GM18951 (cell line): ENCODE data around the gene TAF5.
A peak's percentile ranks its signal among the peaks of the same experiment; 100 is the strongest.

Source experiments
- POLR2A ChIP-seq: IDR thresholded peaks from 4 replicates; pipeline ENCODE4 v1.6.1; 2011; ENCODE audit warnings: mild to moderate bottlenecking; ENCODE audit not compliant: insufficient read length, insufficient read depth; ENCODE audit errors: extremely low read depth
- in situ Hi-C: fragments of 300-500 bp; cut with MboI; formaldehyde crosslinking; loops from one replicate; pipeline ENCODE4 v1.12.0; 2022; ENCODE audit warnings: low sequenced_read_pairs, mixed read lengths, inconsistent platforms; ENCODE audit not compliant: unreplicated experiment

Gene TAF5

GRCh38 chr10:103373544-103373943, 5.8 kb downstream of the TAF5 start:
- no peak for TF ChIP-seq POLR2A
- in situ Hi-C loops: no loop called here

- in situ Hi-C loops: no loop called here
- TF ChIP-seq POLR2A: no peak
Measured at GRCh38 chr10:103374263-103374662, 6.5 kb downstream of the TAF5 start.

- in situ Hi-C loops: no loop called here
- no peak for TF ChIP-seq POLR2A
Measured at GRCh38 chr10:103382769-103383168, 15.0 kb downstream of the TAF5 start.

- in situ Hi-C loops: no loop called here
- TF ChIP-seq POLR2A: no peak
Measured at GRCh38 chr10:103394180-103394579, 26.4 kb downstream of the TAF5 start.

- no peak for TF ChIP-seq POLR2A
- in situ Hi-C loops: no loop called here
Measured at GRCh38 chr10:103395754-103396066, 27.9 kb downstream of the TAF5 start.

- in situ Hi-C loops: no loop called here
Measured at GRCh38 chr10:103396067-103396788, 28.5 kb downstream of the TAF5 start, which contains the start of the genes ATP5MK and PDCD11. Gene ATP5MK, minus strand, starts transcription at chr10:103396475. Its CDS starts 4,018 bp downstream, at chr10:103392457. Gene PDCD11, plus strand, starts transcription at chr10:103396626. Its CDS starts 1,801 bp downstream, at chr10:103398427.

GRCh38 chr10:103396789-103397087, 29.0 kb downstream of the TAF5 start:
- in situ Hi-C loops: no loop called here
- no peak for TF ChIP-seq POLR2A

More at GRCh38 chr10:103396067-103396788, 28.5 kb downstream of the TAF5 start, which contains the start of the genes ATP5MK and PDCD11:
- TF ChIP-seq POLR2A: peak; percentile 92

GRCh38 chr10:103397191-103397825, 29.5 kb downstream of the TAF5 start:
- no peak for TF ChIP-seq POLR2A
- in situ Hi-C loops: no loop called here

GRCh38 chr10:103413564-103413963, 45.8 kb downstream of the TAF5 start:
- no peak for TF ChIP-seq POLR2A
- in situ Hi-C loops: no loop called here

- in situ Hi-C loops: loop anchor here (5.0 kb wide), 1 partner anchor 67 kb away; no protein-coding TSS in a partner anchor
- TF ChIP-seq POLR2A: no peak
Measured at GRCh38 chr10:103415581-103415980, 47.8 kb downstream of the TAF5 start.

GRCh38 chr10:103416436-103417147, 48.8 kb downstream of the TAF5 start:
- TF ChIP-seq POLR2A: no peak
- in situ Hi-C loops: loop anchor here (5.0 kb wide), 1 partner anchor 66 kb away; no protein-coding TSS in a partner anchor

- in situ Hi-C loops: loop anchor here (5.0 kb wide), 1 partner anchor 65 kb away; no protein-coding TSS in a partner anchor
Measured at GRCh38 chr10:103417148-103417469, 49.3 kb downstream of the TAF5 start.

- in situ Hi-C loops: loop anchor here (5.0 kb wide), 1 partner anchor 65 kb away; no protein-coding TSS in a partner anchor
- TF ChIP-seq POLR2A: no peak
Measured at GRCh38 chr10:103417601-103418000, 49.8 kb downstream of the TAF5 start.
